IPS-NIHi7 (cell line): Measurements from ENCODE around the gene TMCC3.
"Not testable (repeated sequence)": the region's sequence is repeated elsewhere in the genome, so short reads cannot be mapped to it uniquely, and the experiment has no call there.

Source experiments
- DNase-seq: peaks from one replicate; pipeline ENCODE4 v3.0.0; 2012; ENCODE audit warnings: mixed read lengths; ENCODE audit errors: extremely low spot score

TMCC3 gene

DNA sequence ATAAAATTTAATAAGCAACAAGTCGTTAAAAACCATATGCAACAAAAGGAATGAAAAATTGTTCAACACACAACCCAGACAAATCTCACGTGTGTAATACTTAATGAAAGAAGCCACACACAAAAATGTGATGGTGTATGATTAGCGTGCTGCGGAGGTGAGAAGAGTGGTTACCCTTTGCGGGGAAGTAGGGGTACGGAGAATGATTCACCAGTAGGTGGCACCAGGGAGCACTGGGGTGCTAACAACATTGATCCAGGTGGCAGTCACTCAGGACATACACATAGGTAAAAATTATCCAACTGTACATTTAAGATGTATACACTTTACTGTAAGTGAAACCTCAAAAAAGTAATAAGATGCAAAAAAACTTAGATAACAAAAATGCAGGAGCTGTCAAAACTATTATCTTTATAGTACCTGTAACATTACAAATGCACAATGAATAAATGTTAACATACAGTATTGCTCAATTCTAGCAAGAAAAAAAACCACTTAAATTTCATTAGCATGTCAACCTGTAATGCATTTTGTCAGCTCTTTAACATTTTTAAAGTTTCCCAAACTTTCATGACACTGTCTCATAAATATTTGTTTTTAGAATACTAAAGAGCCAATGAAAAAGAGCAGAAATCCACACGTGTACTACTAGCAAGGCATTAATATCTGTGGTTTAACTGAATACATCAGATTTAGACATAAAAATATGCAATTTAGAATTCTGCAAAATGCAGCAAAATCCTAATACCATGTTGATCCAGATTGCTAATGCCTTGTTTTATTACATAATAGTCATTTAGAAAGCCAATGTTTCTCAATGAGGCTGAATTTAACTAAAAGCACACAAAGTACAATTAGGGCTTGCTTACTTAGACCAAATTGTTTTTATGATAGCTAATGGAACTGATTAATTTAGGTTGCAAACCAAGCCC lies 46.7 kb downstream of the TMCC3 start:
- DNase-seq: peak; percentile 63

- DNase-seq: no peak
Observed at GRCh38 chr12:94602024-94602423, 48.3 kb downstream of the TMCC3 start.

DNA sequence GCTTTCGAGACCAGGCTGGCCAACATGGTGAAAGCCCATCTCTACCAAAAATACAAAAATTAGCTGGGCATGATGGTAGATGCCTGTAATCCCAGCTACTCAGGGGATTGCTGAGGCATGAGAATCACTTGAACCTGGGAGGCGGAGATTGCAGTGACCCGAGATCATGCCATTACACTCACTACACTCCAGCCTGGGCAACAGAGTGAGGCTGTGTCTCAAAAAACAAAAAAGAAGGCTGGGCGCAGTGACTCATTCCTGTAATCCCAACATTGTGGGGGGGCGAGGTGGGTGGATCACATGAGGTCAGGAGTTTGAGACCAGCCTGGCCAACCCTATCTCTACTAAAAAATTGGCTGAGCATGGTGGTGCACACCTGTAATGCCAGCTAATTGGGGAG lies 49.0 kb downstream of the TMCC3 start:
- not testable (repeated sequence) for DNase-seq

DNA sequence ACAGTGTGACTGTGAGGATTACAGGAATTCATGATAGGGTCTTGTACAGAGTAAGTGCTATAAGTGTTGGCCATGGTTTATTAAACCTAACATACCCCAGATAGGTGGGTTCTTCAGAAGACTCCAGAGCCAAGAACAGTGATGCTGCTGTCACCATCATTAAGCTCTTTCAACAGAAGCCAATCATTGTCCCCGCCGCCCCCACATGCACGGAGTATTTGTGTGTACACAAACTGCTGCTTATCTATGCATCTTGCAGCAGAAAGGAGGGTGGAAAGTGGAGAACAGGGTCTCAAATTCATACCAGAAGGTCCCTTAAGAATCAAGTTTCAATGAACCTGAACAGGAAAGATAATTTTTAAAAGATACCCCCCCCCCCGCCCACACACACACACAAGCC lies 51.2 kb downstream of the TMCC3 start:
- no peak for DNase-seq

GRCh38 chr12:94597268-94597667 lies 53.1 kb downstream of the TMCC3 start:
- DNase-seq: no peak

GRCh38 chr12:94596596-94596995 lies 53.8 kb downstream of the TMCC3 start:
- DNase-seq: no peak

- DNase-seq: no peak
Observed at GRCh38 chr12:94595152-94595551, 55.2 kb downstream of the TMCC3 start.

DNA sequence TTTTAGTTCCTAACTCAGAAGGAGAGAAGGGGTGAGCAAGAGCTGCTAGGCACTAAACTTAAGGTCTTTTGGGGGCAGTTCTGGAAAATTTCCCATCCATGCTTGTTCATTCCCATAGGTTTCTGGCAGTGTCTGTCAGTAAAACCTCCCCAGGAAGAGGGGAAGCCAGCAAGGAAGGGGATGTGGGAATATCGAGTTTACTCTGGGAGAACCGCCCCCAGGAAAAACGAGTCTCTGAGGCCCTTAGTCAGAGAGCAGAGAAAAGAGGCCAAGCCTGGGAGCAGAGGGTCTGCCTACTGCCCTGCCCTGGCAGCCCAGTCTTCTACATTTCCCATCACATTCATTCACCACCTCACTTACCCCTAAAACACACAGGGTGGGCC lies 55.9 kb downstream of the TMCC3 start:
- no peak for DNase-seq

GRCh38 chr12:94593822-94594442 lies 56.4 kb downstream of the TMCC3 start:
- DNase-seq: no peak

GRCh38 chr12:94592723-94593122 lies 57.6 kb downstream of the TMCC3 start:
- not testable (repeated sequence) for DNase-seq

GRCh38 chr12:94592080-94592479 lies 58.3 kb downstream of the TMCC3 start:
- DNase-seq: no peak

DNA sequence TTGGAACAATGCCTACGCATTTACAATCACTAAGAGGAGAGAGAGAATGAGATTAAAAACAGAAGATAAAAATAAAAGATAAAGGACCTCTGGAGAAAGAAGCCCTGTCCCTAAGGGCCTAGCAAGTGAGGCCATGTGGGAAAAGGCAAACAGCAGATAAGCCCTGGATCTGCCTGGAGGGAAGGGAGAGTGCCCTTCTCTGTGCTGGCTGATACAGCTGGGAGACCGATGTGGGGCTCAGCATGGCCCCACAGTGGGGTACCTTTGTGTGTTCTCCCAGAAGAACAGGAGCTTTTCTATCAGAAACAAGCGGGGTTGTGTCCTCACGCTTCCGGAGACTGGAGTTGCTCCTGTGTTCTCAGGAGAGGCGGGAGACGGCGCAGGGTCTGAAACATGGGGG lies 59.9 kb downstream of the TMCC3 start:
- DNase-seq: no peak

GRCh38 chr12:94589591-94590001 lies 60.8 kb downstream of the TMCC3 start:
- no peak for DNase-seq

GRCh38 chr12:94588346-94588745 lies 62.0 kb downstream of the TMCC3 start:
- DNase-seq: no peak

DNA sequence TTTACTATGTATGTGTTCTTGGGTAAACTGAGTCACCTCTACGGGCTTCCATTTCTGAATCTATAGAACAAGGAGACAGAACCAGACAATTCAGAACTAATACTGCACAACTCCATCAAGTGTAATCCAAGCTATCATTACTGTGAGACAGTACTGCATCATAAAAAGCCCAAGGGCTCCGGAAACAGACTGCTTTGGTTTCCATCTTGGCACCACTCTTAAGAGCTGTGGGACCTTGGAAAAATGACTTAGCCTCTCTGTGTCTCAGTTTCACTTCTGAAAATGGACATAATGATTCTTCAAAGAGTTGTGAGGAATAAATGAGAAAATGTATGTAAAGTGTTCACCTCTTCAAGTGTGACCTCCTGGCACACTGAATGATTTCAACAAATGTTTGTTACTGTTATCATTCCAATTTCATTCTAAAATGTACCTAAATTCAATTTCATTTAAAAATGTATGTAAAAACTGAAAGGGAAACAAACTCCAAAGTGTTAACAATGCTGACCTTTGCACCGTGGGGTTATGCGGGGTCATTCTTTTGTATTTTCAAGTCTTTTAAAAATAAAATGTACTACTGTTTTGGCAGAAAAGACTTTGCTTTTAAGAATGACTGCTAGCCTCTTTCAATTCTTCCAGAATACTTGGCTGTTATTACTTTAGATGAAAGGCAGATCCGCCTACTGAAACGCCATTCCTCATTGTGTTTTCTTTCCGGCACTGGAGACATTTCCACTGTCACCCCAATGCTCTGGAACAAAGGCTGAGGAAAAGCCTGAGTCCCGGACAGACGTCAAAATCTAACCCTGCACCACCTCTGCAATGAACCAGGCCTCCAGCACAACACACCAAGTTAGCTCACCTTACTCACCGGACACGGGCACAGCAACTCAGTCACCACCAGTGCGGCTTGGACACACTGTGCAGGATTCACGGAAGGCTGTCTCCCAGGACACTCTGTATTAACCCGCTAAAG lies 62.8 kb downstream of the TMCC3 start:
- no peak for DNase-seq

DNA sequence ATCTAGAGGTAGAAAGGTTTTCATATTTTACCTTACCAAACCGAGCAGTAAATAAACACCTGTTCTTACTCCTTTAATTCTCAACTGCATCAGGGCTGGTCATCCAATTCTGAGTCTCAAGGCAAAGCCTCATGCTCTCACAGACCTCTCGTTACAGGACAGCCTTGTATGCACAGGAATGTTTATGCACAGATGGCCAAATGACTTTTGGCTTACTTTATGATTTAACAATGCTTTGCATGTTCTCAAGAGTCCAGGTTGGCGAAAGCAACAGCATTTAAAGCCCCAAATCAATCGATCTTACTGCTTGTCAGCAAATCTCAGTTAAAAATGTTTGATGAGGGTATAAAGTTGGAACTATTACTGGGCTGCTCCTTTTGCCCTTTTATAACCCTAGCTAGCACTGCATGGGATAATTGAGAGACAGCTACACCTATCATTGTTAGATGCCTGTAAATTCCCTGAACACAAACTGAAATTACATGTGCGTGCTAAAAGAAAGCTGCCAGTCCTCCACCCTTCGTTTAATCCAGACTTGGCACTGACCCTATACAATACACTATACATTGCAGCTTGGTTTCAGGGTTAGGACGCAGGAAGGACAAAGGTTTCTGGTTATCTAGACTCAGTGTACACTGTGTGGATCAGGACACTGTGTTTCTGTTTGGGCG lies 63.6 kb downstream of the TMCC3 start:
- DNase-seq: no peak

GRCh38 chr12:94585626-94586025 lies 64.7 kb downstream of the TMCC3 start:
- no peak for DNase-seq

- DNase-seq: no peak
Observed at GRCh38 chr12:94584377-94584776, 66.0 kb downstream of the TMCC3 start.

DNA sequence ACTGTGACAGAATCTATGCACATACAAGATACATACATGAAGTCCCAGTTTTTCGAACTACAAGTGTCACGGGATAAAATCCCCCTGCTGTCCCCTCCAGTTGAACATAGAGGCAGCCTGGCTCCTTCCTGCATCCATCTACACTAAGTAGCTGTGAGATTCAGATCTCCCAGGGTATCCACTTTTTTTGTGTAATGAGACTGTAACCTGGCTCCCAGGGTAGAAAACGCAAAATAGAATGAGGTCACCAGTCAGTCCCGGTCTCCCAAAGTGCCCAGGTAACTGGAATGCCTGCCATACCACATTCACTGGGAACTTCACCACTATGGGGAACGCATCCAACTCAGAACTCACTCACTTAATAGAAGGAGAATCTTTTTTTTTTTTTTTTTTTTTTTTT lies 67.8 kb downstream of the TMCC3 start:
- DNase-seq: no peak

GRCh38 chr12:94575645-94576403 lies 74.5 kb downstream of the TMCC3 start:
- no peak for DNase-seq

DNA sequence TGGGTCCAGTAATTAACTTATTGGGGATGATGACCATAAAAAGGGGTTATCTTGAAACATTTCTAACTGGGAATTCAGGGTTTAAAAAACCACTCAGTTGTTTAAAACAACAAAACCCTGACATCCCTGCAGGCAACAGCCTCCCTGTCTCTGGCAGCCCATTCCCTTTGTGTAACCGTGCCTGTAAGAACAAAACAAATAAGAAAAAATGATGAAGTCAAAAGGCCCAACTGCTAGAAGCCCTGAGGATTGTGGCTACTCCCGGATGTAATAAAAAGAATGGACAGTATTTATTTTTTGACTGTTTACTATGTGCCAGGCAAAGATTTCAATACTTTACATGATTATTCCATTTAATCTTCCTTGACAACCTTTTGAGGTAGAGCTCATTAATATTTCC lies 75.3 kb downstream of the TMCC3 start:
- DNase-seq: no peak
